ENCODE measurements around the gene APLN. TPM values are rescaled to one million over a fixed set of nuclear protein-coding genes. Genes with fewer than 3 reads are reported as not detected.

APLN gene
- 1.7 TPM for polyA plus RNA-seq (2013, experiment 1 of 2; ENCODE audit: insufficient read length)
- polyA plus RNA-seq (2013, experiment 2 of 2; ENCODE audit: insufficient read length): 1.1 TPM

GRCh38 chrX:129654652-129655546 lies at the start of gene APLN:
Gene APLN (minus strand): TSS chrX:129654956. CDS start chrX:129654630, 326 bp downstream.
- no peak for DNase-seq

GRCh38 chrX:129704491-129704890 lies 49.7 kb upstream of the APLN start:
- no peak for DNase-seq

- peak; percentile 18 for DNase-seq
Observed at GRCh38 chrX:129701624-129702069, 46.9 kb upstream of the APLN start.

DNA sequence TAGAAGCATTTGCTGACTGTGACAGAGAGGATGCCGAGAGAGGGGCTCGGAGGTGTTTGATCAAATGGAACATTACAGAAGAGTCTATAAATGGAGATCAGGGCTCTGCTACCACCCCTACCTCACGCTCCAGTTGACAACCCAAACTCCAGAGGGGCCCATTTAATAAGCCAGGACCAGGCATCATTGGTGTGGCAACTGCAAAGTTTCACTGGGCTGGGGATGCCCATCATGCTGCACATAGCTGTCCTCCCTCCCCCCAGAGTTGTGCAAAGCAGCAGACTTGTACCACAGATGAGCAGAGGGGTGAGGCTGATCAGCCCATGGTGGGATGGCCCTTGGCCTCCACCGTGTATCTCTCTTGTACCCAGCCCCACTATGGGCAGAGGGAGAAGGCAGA lies 45.8 kb upstream of the APLN start:
- DNase-seq: no peak

- no peak for DNase-seq
Observed at GRCh38 chrX:129698150-129698549, 43.4 kb upstream of the APLN start.

GRCh38 chrX:129697204-129697829 lies 42.6 kb upstream of the APLN start:
- DNase-seq: no peak

DNA sequence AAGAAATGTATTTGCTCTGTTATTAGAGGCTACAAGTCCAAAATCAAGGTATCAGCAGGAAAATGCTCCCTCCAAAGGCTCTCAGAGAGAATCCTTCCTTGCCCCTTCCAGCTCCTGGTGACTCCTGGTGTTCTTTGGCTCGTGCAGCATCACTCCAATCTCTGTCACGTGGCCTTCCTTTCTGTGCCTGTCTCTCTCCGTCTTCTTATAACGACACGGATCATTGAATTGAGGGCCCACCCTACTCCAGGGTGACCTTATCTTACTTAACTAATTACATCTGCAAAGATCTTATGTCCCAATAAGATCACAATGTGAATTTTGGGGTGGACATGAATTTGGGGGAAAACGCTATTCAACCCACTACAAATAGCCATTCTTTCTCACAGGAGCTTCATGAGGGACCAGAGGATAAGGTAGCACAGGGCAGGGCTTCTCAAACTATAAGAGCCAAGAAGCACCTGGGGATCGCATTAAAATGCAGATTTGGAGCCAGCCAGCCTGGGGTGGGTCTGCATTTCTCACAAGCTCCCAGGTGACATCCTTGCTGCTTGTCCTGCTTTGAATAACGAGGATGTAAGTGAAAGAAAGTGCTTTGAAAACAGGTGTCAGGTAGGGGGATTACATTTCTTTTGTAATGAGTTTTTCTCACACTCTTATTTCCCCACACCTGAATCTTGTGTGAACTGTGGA lies 41.9 kb upstream of the APLN start:
- DNase-seq: no peak

DNA sequence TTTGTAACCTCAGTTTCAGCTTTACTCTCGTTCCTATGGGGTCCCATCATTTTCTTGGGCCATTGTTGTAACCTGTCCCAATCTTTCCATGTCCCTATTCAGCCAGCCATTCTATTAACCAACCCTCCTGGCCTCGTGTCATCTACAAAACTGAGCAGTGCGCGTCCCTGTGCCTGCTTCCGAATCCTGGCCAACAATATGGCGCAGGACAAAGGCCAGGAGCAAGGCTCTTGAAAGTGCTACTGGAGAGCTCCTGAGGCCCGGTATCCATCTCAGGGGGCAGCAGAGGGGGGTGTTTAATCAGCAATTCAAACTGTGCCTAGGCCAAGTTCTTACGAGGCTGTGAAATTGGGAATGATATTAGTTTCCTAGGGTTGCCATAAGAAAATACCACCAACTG lies 41.2 kb upstream of the APLN start:
- DNase-seq: no peak

DNA sequence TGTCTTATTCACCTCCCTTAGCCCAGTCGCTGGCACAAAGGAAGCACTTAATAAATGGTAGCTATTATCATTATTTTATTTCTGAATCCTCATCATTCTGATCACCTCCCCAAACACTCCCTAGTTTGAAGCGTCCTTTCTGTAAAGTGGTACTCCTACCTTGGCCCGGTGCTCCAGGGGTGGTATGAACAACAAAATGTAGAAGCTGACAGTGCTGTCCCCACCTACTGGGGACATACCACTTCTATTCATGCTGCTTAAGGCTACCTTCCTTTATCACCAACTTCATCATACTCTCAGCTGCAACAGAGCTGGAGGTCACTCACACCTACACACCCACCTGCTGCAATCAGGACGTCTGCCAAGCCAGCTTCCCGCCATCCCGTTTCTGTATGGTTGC lies 40.8 kb upstream of the APLN start:
- no peak for DNase-seq

DNA sequence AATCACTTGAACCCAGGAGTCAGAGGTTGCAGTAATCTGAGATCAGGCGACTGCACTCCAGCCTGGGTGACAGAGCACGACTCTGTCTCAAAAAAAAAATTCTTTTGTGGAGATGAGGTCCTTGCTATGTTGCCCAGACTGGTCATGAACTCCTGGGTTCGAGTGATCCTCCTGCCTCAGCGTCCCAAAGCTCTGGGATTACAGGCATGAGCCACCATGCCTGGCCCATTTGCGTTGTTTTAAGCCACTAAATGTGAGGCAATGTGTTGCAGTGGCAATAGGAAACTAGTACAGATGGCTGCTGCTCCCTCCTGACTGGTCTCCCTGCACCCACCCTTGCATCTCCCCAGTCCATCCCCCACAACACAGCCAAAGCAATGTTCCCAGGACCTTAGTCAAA lies 40.0 kb upstream of the APLN start:
- no peak for DNase-seq

DNA sequence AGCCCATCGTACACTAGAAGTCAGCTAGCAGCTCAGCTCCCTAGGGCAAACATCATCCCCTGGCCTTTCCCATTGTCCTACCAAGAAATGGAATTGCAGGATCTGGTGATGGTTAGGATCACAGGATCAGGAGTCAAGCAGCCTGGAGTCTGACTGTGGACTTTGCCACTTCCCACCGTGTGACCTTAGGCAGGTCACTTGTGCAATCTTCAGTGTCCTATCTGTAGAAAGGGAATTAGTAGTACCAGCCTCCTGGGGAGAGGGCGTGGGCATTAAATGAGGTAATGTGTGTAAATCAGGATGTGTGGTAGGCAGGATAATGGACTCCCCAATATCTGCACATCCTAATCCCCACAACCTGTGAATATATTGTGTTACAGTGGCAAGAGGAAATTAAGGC lies 38.6 kb upstream of the APLN start:
- DNase-seq: no peak

DNA sequence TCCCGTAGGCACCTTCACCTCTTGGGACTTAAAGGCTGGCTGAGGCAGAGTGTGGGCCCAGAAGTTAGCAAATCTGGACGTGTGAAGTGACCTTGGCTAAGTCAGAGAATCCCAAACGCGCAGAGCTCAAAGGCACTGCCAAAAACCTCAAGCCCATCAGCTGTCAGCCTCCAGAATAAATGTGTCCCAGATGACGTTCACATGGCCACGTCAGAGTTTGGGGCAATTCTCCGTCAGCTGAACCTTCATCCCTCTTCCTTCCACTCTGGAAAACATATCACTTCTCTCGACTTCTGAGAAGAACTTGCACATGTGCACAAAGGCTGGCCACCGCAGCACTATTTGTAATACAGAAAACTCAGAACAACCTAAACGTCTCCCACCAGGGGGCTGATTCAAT lies 35.7 kb upstream of the APLN start:
- no peak for DNase-seq

- no peak for DNase-seq
Observed at GRCh38 chrX:129689796-129690195, 35.0 kb upstream of the APLN start.

- DNase-seq: no peak
Observed at GRCh38 chrX:129688097-129688496, 33.3 kb upstream of the APLN start.

DNA sequence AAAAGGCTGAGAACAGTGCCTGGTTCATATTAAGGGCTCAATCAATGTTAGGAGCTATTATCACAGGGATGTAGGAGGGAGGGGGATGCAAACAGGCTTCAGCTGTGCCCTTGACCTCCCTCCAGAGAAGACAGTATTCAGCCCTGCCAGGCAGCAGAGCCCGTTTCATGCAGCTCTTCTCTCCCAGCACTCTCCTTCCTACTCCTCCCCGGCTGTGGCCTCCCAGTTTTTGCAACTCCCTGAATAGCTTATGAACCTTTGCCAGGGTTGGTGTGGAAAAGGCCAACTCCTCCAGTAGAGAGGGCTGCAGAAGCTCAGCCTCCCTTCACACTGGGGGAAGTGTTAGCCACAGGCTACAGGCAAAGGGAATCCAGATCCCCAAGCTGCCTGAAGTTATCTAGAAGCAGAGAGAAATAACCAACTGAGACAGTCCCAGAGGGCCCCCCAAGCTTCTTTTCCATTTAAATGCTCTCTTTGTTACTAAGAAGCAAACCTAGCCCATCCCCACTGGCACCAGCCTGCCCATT lies 31.7 kb upstream of the APLN start:
- no peak for DNase-seq

DNA sequence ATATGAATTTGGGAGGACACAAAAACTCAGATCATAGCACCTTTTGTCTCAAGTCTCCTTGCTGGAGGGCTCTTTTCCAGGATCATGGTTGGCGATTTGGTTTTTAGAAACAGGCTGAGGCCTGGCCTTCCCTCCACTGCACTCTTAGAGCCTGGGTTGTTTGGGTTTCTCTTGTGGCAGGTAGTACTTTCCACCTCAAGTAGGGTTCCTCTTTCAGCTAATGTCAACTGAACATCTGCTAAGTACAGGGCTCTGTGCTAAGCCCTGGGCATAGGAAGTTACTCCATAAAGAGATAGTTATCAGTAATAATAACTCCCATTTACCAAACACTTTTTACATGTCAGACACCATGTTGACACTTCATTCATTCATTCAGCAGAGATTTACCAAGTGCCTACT lies 28.2 kb upstream of the APLN start:
- DNase-seq: no peak

DNA sequence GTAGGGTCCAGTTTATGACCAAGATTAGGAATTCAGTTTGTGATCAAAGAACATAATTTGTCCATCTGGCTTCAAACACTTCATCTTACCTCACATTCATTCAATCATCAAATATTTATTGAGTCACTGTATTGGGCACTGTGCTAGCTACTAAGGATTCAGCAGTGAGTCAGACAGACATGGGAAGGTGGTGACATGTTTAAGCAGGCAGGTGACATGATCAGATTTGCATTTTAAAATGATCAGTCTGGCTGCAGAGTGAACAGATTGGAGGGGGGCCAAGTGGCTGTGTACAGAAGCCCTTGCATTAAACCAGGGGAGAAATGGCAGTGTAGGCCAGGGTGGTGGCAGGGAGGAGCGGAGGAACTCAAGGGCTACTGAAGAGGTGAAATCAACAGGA lies 25.1 kb upstream of the APLN start:
- DNase-seq: no peak

DNA sequence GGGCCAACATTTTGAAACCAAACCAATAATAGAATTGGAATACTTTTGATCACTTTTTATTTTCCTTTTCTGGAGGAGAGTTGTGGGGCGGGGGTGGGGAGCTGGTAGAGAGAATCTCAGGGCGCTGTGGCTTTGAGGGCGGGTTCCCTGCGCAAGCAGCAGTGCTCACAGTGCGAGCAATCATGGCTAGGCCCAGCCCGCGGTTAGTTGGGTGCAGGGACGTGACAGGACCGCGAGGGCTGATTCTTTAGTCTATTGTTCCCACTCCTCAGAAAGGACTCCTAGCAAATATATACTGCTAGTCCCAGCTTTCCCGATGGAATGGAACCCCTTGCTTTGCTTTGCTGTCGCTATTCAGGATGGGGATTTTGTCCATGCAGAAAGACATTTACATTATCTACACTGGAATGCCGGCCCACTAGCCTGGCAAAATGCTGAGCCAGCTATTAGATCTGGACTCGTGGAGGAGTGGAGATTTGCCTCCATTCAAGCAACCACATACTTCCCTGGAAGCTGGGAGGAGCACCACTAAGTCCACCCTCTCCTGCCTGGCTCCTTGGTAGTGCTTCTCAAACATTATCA lies 23.9 kb upstream of the APLN start:
- no peak for DNase-seq

GRCh38 chrX:129667412-129667811 lies 12.7 kb upstream of the APLN start:
- no peak for DNase-seq

GRCh38 chrX:129665916-129666644 lies 11.3 kb upstream of the APLN start:
- DNase-seq: peak; percentile 92

- DNase-seq: peak; percentile 88
Observed at GRCh38 chrX:129663171-129663570, 8.4 kb upstream of the APLN start.

GRCh38 chrX:129661369-129661768 lies 6.6 kb upstream of the APLN start:
- no peak for DNase-seq
